ENCODE data around the gene PAK4.

Gene PAK4

GRCh38 chr19:39186391-39186790 is 60.8 kb downstream of the PAK4 start:
- DNase-seq, result no peak

GRCh38 chr19:39187552-39187943 is 62.0 kb downstream of the PAK4 start:
- DNase-seq, result no peak

GRCh38 chr19:39188960-39189359 is 63.4 kb downstream of the PAK4 start:
- no peak for DNase-seq

- DNase-seq, result no peak
These were observed 65.2 kb downstream of the PAK4 start for GRCh38 chr19:39190768-39191167.

- no peak for DNase-seq
These were observed 67.3 kb downstream of the PAK4 start for GRCh38 chr19:39192846-39193245.

- DNase-seq, result no peak
These were observed 68.2 kb downstream of the PAK4 start for GRCh38 chr19:39193803-39194202.

- no peak for DNase-seq
These were observed 69.4 kb downstream of the PAK4 start for GRCh38 chr19:39194832-39195542.

- no peak for DNase-seq
These were observed 70.2 kb downstream of the PAK4 start for GRCh38 chr19:39195755-39196154.

- no peak for DNase-seq
These were observed 70.7 kb downstream of the PAK4 start for GRCh38 chr19:39196320-39196719.

GRCh38 chr19:39196860-39197562 is 71.4 kb downstream of the PAK4 start, which contains the start of gene NCCRP1:
Gene NCCRP1 (plus strand): TSS chr19:39196964. CDS start chr19:39196983, 19 bp downstream.
- DNase-seq, result no peak

GRCh38 chr19:39197808-39198207 is 72.2 kb downstream of the PAK4 start:
- DNase-seq, result no peak

GRCh38 chr19:39199025-39199424 is 73.4 kb downstream of the PAK4 start:
- DNase-seq, result no peak

- DNase-seq, result no peak
These were observed 74.6 kb downstream of the PAK4 start for GRCh38 chr19:39200066-39200802.

GRCh38 chr19:39200803-39201115 is 75.2 kb downstream of the PAK4 start:
- DNase-seq, result no peak

- no peak for DNase-seq
These were observed 77.4 kb downstream of the PAK4 start for GRCh38 chr19:39202998-39203355.

- no peak for DNase-seq
These were observed 78.1 kb downstream of the PAK4 start, which contains the start of gene SYCN for GRCh38 chr19:39203372-39204341. Gene SYCN (minus strand): TSS chr19:39204263. CDS start chr19:39204254, 9 bp downstream.

- no peak for DNase-seq
These were observed 79.8 kb downstream of the PAK4 start for GRCh38 chr19:39205449-39205764.

- DNase-seq, result no peak
These were observed 80.5 kb downstream of the PAK4 start for GRCh38 chr19:39206122-39206521.

- no peak for DNase-seq
These were observed 81.8 kb downstream of the PAK4 start for GRCh38 chr19:39207293-39207836.

- DNase-seq, result no peak
These were observed 82.7 kb downstream of the PAK4 start for GRCh38 chr19:39208175-39208795.

- DNase-seq, result no peak
These were observed 83.6 kb downstream of the PAK4 start for GRCh38 chr19:39209196-39209595.

- no peak for DNase-seq
These were observed 86.3 kb downstream of the PAK4 start for GRCh38 chr19:39211731-39212374.
